ENCODE measurements around the gene NFASC. TPM values are rescaled to one million over a fixed set of nuclear protein-coding genes. Genes with fewer than 3 reads are reported as not detected.

Gene NFASC
- total and polyA plus RNA-seq, 3 donors from 2014 or later, result 9.9 to 13.9 (median 10.2) TPM

- H3K27ac ChIP-seq, result peak overlapping the region in 1 of 2 donors; percentile 42
- H3K4me3 ChIP-seq, result no peak overlapping the region
- intact Hi-C loops (cut with DNase I; ENCODE audit: low total_unique reads), result no loop called here
- TF ChIP-seq POLR2A (IDR thresholded peaks at IDR 0.05) (no peak), CTCF (IDR thresholded peaks at IDR 0.05) (no peak)
- H3K36me3 ChIP-seq (ENCODE audit: low read depth, missing control alignments), result no peaks in the 10 kb centered on the region
- H3K4me1 ChIP-seq, result peaks cover 3% of the 10 kb centered on the region
- DNase-seq, result peak; percentile 58
- H3K27me3 ChIP-seq, result no peaks in the 10 kb centered on the region
- 58% methylated on average over 3 of the region's 3 CpGs for WGBS, 2 donors
- no peaks in the 10 kb centered on the region for H3K9me3 ChIP-seq
These were observed 133.7 kb downstream of the NFASC start for GRCh38 chr1:205004351-205004750.

GRCh38 chr1:205008896-205009295 is 138.2 kb downstream of the NFASC start:
- TF ChIP-seq POLR2A (IDR thresholded peaks at IDR 0.05) (no peak), CTCF (IDR thresholded peaks at IDR 0.05) (no peak)
- intact Hi-C loops (cut with DNase I; ENCODE audit: low total_unique reads), result no loop called here
- H3K27me3 ChIP-seq, result no peaks in the 10 kb centered on the region
- H3K4me3 ChIP-seq, result no peak overlapping the region
- H3K27ac ChIP-seq, result no peak overlapping the region
- H3K9me3 ChIP-seq, result no peaks in the 10 kb centered on the region
- no peaks in the 10 kb centered on the region for H3K36me3 ChIP-seq (ENCODE audit: low read depth, missing control alignments)
- H3K4me1 ChIP-seq, result peaks cover 16% of the 10 kb centered on the region
- DNase-seq, result no peak
- whole genome bisulfite sequencing, 2 donors, result 85 to 94% methylated on average over 7 to 8 of the region's 8 CpGs

- intact Hi-C loops (cut with DNase I; ENCODE audit: low total_unique reads), result no loop called here
- no peak overlapping the region for H3K4me3 ChIP-seq
- H3K27ac ChIP-seq, result no peak overlapping the region
- 94 to 97% methylated on average over 5 to 12 of the region's 12 CpGs for WGBS, 2 donors
- no peaks in the 10 kb centered on the region for H3K9me3 ChIP-seq
- DNase-seq, result no peak
- H3K36me3 ChIP-seq (ENCODE audit: low read depth, missing control alignments), result no peaks in the 10 kb centered on the region
- no peak for TF ChIP-seq POLR2A (IDR thresholded peaks at IDR 0.05)
- TF ChIP-seq CTCF (IDR thresholded peaks at IDR 0.05), result no peak
- H3K4me1 ChIP-seq, result peaks cover 18% of the 10 kb centered on the region
- H3K27me3 ChIP-seq, result no peaks in the 10 kb centered on the region
These were observed 139.0 kb downstream of the NFASC start for GRCh38 chr1:205009670-205010069.

- WGBS, 2 donors, result 74 to 78% methylated on average over 13 of the region's 13 CpGs
These were observed 141.9 kb downstream of the NFASC start for GRCh38 chr1:205012391-205013140.

More at GRCh38 chr1:205012391-205013140, 141.9 kb downstream of the NFASC start:
- H3K4me3 ChIP-seq, result no peak overlapping the region
- intact Hi-C loops (cut with DNase I; ENCODE audit: low total_unique reads), result no loop called here
- H3K27ac ChIP-seq, result no peak overlapping the region
- no peak for DNase-seq
- H3K9me3 ChIP-seq, result no peaks in the 10 kb centered on the region
- no peaks in the 10 kb centered on the region for H3K36me3 ChIP-seq (ENCODE audit: low read depth, missing control alignments)
- no peaks in the 10 kb centered on the region for H3K27me3 ChIP-seq
- peaks cover 15% of the 10 kb centered on the region for H3K4me1 ChIP-seq
- TF ChIP-seq POLR2A (IDR thresholded peaks at IDR 0.05) (no peak), CTCF (IDR thresholded peaks at IDR 0.05) (no peak)

All from testis (tissue), 3 donors.